WERI-Rb-1 (cell line): Measurements from ENCODE around the gene COL19A1.
"Not testable (repeated sequence)": the region's sequence is repeated elsewhere in the genome, so short reads cannot be mapped to it uniquely, and the experiment has no call there.

Experiments used
- DNase-seq: peaks from one replicate; pipeline ENCODE4 v3.0.0-alpha.2; 2020
- H3K27ac ChIP-seq: fragments of 250-450 bp; sonication (Bioruptor Pico); 2 replicates; pipeline ENCODE4 v1.5.1; 2020; ENCODE audit warnings: mild to moderate bottlenecking, moderate library complexity
- H3K27me3 ChIP-seq: fragments of 250-450 bp; sonication (Bioruptor Pico); 2 replicates; pipeline ENCODE4 v1.5.1; 2021; ENCODE audit warnings: mild to moderate bottlenecking, low read depth, moderate library complexity; ENCODE audit not compliant: insufficient read depth, severe bottlenecking
- H3K36me3 ChIP-seq: fragments of 250-450 bp; sonication (Bioruptor Pico); 2 replicates; pipeline ENCODE4 v1.5.1; 2020; ENCODE audit warnings: mild to moderate bottlenecking, moderate library complexity
- H3K4me3 ChIP-seq: 2 replicates; pipeline ENCODE4 v1.5.1; 2011; ENCODE audit warnings: low read depth, mild to moderate bottlenecking, control low read depth, low read length
- H3K9me3 ChIP-seq: fragments of 250-450 bp; sonication (Bioruptor Pico); 2 replicates; pipeline ENCODE4 v1.5.1; 2021; ENCODE audit warnings: mild to moderate bottlenecking, moderate library complexity; ENCODE audit not compliant: severe bottlenecking
- TF ChIP-seq, protein P1 (sequence below): IDR thresholded peaks from 2 replicates; pipeline ENCODE4 v1.5.1; 2011; ENCODE audit warnings: low read depth, mild to moderate bottlenecking, control low read depth, inconsistent platforms, low read length

COL19A1 gene

DNA sequence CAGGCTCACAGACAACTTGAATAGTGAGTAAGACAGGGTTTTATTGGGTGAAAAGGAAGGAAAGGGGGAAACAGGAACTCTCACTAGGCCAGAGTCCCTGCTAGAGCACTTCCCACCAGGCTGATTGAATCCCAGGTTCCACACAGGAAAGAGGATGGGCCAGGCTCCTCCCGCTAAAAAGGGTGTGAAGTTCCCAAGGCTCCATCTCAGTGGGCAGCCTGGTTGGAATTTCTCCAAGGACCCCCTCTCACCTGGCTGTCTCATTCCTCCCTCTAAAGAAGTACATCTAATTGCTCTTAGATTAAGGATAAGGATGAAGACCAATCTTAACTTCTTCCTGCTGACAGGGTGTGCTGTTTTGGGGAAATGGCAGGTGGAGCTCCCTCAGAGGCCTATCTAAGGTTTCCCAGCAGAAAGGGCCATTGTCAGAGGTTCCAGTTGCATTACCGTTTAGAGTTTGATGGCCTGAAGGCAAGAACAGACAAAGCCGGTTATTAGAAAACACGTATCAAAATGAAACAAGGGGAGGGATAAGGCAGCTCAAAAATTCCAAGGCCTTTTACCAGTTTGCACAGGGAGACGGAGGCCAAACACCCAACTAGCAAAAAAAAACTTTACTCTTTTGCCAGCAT, 21.5 kb downstream of the COL19A1 start:
- H3K27ac ChIP-seq: no peak overlapping the region

DNA sequence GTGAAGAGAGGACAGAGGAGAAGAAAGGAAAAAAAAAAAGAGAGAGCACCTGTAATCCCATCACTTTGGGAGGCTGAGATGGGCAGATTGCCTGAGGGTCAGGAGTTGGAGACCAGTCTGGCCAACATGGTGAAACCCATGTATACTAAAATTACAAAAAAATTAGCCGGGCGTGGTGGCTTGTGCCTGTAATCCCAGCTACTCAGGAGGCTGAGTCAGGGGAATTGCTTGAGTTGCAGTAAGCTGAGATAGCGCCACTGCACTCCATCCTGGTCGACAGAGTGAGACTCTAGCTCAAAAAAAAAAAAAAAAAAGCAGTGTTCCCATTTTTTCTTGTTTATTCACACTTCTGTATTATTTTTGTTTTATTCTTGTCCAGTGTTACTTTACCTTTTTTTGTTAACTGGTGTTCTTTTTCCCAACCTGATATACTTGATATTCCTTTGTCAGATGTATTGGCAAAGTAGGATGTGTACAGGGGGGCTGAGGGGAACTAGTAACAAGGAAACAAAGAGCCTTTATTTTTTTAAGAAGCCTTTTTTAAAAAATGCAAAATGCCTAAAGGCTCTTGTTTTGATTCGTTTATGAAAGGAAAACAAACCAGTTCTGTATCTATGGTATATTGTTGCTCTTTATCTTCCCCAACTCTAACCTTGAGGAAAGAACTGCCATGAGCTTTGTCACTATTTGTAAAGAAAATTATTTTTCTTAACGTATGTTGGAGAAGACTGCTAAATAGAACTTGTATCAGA, 22.3 kb downstream of the COL19A1 start:
- no peaks in the 10 kb centered on the region for H3K27me3 ChIP-seq
- no peaks in the 10 kb centered on the region for H3K9me3 ChIP-seq
- no peak overlapping the region for H3K4me3 ChIP-seq
- DNase-seq: no peak
- H3K36me3 ChIP-seq: no peaks in the 10 kb centered on the region
- no peak overlapping the region for H3K27ac ChIP-seq
- TF ChIP-seq, protein P1, sequence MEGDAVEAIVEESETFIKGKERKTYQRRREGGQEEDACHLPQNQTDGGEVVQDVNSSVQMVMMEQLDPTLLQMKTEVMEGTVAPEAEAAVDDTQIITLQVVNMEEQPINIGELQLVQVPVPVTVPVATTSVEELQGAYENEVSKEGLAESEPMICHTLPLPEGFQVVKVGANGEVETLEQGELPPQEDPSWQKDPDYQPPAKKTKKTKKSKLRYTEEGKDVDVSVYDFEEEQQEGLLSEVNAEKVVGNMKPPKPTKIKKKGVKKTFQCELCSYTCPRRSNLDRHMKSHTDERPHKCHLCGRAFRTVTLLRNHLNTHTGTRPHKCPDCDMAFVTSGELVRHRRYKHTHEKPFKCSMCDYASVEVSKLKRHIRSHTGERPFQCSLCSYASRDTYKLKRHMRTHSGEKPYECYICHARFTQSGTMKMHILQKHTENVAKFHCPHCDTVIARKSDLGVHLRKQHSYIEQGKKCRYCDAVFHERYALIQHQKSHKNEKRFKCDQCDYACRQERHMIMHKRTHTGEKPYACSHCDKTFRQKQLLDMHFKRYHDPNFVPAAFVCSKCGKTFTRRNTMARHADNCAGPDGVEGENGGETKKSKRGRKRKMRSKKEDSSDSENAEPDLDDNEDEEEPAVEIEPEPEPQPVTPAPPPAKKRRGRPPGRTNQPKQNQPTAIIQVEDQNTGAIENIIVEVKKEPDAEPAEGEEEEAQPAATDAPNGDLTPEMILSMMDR: no peak

More for the DNA sequence above, 21.5 kb downstream of the COL19A1 start:
- TF ChIP-seq, protein P1: no peak
- Histone ChIP-seq H3K9me3 (no peaks in the 10 kb centered on the region), H3K4me3 (no peak overlapping the region), H3K36me3 (no peaks in the 10 kb centered on the region), H3K27me3 (no peaks in the 10 kb centered on the region)
- DNase-seq: no peak

DNA sequence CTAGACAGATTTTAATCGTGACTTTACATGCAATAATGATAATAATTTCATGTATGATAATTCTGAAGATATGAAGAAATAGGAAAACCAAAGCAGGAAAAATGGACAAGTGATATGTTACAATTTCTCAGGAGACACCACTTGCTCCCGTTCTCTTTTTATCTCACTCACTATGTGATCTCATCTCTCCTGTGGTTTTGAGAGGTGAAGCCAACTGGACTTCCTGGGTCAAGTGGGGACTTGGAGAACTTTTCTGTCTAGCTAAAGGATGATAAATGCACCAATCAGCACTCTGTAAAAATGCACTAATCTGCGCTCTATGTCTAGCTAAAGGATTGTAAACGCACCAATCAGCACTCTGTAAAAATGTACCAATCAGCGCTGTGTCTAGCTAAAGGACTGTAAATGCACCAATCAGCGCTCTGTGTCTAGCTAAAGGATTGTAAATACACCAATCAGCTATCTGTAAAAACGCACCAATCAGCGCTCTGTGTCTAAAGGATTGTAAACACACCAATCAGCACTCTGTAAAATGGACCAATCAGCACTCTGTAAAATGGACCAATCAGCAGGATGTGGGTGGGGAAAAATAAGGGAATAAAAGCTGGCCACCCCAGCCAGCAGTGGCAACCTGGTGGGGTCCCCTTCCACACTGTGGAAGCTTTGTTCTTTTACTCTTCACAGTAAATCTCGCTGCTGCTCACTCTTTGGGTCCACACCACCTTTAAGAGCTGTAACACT, 23.0 kb downstream of the COL19A1 start:
- not testable (repeated sequence) for H3K27me3 ChIP-seq, H3K4me3 ChIP-seq, H3K27ac ChIP-seq, H3K9me3 ChIP-seq, DNase-seq, H3K36me3 ChIP-seq

DNA sequence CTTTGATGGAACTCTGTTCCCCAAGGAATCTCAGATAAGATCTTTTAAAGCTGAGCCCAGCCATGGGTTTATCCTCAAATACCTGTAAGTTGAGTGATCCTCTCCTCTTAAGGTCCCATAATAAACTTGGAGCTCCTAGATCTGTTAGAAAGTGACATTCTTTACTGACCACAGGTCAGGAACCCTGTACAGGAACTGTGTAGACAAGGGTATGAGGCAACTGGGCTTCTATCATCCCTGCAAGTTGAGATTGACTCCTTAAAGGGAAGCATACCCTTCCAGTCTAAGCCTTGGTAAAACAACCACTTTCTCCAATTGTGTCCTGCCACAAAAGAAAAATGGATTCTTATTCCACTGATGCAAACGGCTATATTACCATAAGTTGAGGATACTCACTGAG, 26.2 kb downstream of the COL19A1 start:
- H3K27ac ChIP-seq, DNase-seq, H3K36me3 ChIP-seq, H3K27me3 ChIP-seq, H3K9me3 ChIP-seq, H3K4me3 ChIP-seq: not testable (repeated sequence)

DNA sequence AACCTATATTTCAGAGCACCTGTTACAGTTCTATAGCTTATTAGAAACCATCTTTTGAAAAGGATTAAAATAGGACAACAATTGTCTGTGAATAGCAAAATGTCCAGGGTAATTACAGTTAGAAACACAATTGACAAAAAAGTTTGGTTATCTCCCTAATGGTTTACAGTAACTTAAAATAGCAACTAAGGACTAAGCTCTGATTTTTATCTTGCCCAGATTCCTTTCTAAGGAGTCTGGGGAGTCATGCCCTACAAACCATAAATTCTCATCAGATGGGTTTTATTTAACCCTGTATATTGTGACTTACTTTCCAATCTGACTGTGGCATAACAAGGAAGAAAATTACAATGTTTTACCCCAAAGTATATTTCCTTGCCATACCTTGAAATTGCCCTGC, 26.9 kb downstream of the COL19A1 start:
- H3K4me3 ChIP-seq, H3K9me3 ChIP-seq, H3K27ac ChIP-seq, DNase-seq, H3K36me3 ChIP-seq, H3K27me3 ChIP-seq: not testable (repeated sequence)

DNA sequence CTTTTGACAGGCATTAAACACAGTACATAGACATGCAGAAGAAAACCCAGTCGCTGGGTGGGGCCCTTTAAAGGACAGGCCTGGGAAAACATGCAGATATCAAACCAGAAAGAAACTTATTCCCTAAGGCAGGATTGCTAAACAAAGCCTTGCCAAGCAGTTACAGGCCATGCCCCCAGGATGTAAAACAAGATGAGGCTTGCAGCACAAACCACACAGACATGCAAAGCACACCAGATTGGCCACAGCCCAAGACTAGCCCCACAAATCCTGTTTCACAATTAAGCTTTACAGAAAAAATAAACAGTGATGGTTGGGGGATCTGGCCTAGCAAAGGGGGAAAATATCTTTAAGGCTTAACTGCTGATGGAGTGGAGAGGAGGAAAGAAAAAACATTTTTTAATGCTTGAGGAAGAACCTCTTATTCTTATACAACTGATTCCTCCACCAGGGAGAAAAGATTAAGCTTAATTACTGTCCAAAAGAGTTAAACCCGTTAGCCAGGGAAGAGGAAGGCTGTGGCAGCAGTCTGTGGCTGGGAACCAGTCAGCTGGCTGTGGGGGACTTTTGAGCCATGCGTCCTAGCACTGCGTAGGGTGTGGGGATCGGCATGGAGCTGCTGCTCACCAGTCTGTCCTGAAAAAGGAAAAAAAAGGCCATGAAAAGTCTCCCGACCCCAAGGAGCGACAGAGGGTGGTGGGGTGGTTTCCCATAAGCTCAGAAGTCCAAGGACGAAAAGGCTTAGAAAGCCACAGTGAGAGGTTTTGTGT, 28.4 kb downstream of the COL19A1 start:
- Histone ChIP-seq H3K4me3 (no peak overlapping the region), H3K36me3 (no peaks in the 10 kb centered on the region), H3K27me3 (no peaks in the 10 kb centered on the region), H3K27ac (no peak overlapping the region), H3K9me3 (no peaks in the 10 kb centered on the region)
- DNase-seq: no peak
- TF ChIP-seq, protein P1: no peak

DNA sequence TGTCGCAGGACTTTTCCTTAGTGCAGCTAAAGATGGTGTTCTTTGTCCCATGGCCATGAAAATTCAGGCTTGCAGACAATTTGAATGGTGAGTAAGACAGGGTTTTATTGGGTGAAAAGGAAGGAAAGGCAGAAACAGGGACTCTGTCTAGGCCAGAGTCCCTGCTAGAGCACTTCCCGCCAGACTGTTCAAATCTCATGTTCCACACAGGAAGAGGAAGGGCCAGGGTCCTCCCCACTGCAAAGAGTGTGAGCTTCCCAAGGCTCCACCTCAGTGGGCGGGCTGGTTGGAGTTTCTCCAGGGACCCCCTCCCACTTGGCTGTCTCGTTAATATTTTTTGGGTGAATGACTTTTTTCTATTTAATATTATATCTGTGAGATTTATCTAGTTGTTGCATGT, 29.0 kb downstream of the COL19A1 start:
- H3K4me3 ChIP-seq: no peak overlapping the region
- TF ChIP-seq, protein P1: no peak
- H3K27ac ChIP-seq: no peak overlapping the region
- H3K9me3 ChIP-seq: no peaks in the 10 kb centered on the region
- H3K36me3 ChIP-seq: no peaks in the 10 kb centered on the region
- no peak for DNase-seq
- H3K27me3 ChIP-seq: no peaks in the 10 kb centered on the region
